ENCODE results near the gene SPAG7.
A peak's percentile ranks its signal among the peaks of the same experiment; 100 is the strongest.

Gene SPAG7

DNA sequence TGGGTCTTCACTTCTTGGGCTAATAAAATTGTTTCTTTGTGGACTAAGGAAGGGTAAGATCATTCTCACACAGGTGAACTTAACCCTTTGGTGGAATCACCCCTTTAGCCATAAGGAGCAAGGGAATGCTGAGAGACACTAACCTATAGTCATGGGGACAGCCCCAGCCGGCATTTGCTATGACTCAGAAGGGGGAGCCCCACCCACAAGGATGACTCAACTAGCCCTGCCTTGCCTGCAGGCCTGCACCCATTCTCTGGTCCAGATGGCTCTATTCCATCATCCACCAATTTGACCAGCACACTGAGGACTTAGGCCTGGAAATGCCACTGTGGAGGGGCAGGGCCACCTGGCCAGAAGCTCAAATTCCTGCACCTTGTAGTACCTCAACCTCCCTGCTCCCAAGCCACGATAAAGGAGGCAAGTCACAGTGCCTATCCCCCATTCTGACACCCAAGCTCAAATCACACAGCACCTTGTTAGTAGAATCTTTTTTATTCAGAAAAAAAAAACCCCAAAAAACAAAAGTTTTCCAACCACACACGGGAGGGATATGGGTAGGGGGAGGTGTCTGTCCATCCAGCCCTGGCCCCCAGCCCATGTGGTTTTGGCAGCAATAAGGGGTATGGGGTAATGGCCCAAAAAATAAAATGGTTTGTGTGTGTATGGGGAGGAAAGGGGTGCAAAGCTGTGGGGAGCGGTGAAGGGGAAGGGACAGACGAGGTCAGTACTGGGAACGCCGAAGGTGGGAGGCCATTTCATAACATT lies 22.3 kb downstream of the SPAG7 start:
- Mint-ChIP-seq H3K27ac (ENCODE audit: low read depth) (peak overlapping the region; percentile 77), H3K9me3 (no peaks in the 10 kb centered on the region), H3K36me3 (ENCODE audit: insufficient read depth) (peaks cover 66% of the 10 kb centered on the region), H3K27me3 (no peaks in the 10 kb centered on the region), H3K4me3 (peak overlapping the region; percentile 94), H3K4me1 (peaks cover 71% of the 10 kb centered on the region)
- DNase-seq (ENCODE audit: low spot score in 2 of 2) (peak in 1 of 2 donors; percentile 58), ATAC-seq (replicated peaks; ENCODE audit: extremely low read depth, poor library complexity, severe bottlenecking) (peak; percentile 10)

- H3K27me3 Mint-ChIP-seq: no peaks in the 10 kb centered on the region
- ATAC-seq (replicated peaks; ENCODE audit: extremely low read depth, poor library complexity, severe bottlenecking): no peak
- peak overlapping the region; percentile 94 for H3K4me3 Mint-ChIP-seq
- no peaks in the 10 kb centered on the region for H3K9me3 Mint-ChIP-seq
- H3K36me3 Mint-ChIP-seq (ENCODE audit: insufficient read depth): peaks cover 69% of the 10 kb centered on the region
- H3K27ac Mint-ChIP-seq (ENCODE audit: low read depth): peak overlapping the region; percentile 77
- peaks cover 68% of the 10 kb centered on the region for H3K4me1 Mint-ChIP-seq
- no peak for DNase-seq (ENCODE audit: low spot score in 2 of 2)
Observed at GRCh38 chr17:4944554-4945175, 23.0 kb downstream of the SPAG7 start.

GRCh38 chr17:4944163-4944553 lies 23.5 kb downstream of the SPAG7 start:
- Mint-ChIP-seq H3K9me3 (no peaks in the 10 kb centered on the region), H3K27me3 (no peaks in the 10 kb centered on the region), H3K27ac (ENCODE audit: low read depth) (peak overlapping the region; percentile 77), H3K4me3 (peak overlapping the region; percentile 94), H3K4me1 (peaks cover 72% of the 10 kb centered on the region), H3K36me3 (ENCODE audit: insufficient read depth) (peaks cover 70% of the 10 kb centered on the region)
- ATAC-seq (replicated peaks; ENCODE audit: extremely low read depth, poor library complexity, severe bottlenecking) (no peak), DNase-seq (ENCODE audit: low spot score in 2 of 2) (peak in 1 of 2 donors; percentile 32)

DNA sequence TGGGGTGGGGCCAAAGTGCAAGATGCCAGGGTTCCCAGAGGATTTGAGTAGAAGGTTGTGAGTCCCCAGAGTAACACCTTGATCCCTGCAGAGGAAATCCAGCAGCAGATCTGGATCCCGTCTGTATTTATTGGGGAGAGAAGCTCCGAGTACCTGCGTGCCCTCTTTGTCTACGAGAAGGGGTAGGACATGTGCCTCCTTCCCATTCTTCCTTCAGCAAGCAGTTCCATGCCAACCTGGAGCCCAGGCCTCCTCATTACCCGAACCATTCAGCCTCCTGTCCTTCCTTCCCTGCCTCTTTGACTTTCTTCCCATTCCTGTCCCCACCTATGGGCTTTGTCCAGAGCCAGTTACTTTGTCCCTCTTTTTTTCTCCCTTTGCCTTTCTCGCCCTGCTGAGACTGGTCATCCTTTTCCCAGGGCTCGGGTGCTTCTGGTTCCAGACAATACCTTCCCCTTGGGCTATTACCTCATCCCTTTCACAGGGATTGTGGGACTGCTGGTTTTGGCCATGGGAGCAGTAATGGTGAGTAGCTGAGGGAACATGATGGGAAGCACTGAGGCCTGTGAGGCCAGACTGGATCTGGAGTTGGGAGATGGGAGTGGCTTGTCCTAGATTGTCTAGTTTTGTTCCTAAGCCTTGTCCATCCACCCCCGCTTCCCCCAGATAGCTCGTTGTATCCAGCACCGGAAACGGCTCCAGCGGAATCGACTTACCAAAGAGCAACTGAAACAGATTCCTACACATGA lies 24.7 kb downstream of the SPAG7 start:
- DNase-seq (ENCODE audit: low spot score in 2 of 2): no peak
- Mint-ChIP-seq H3K4me1 (peaks cover 77% of the 10 kb centered on the region), H3K27ac (ENCODE audit: low read depth) (peak overlapping the region; percentile 87), H3K4me3 (peak overlapping the region; percentile 94), H3K27me3 (no peaks in the 10 kb centered on the region), H3K36me3 (ENCODE audit: insufficient read depth) (peaks cover 65% of the 10 kb centered on the region), H3K9me3 (no peaks in the 10 kb centered on the region)
- ATAC-seq (replicated peaks; ENCODE audit: extremely low read depth, poor library complexity, severe bottlenecking): no peak

- H3K36me3 Mint-ChIP-seq (ENCODE audit: insufficient read depth): peaks cover 51% of the 10 kb centered on the region
- ATAC-seq (replicated peaks; ENCODE audit: extremely low read depth, poor library complexity, severe bottlenecking) (no peak), DNase-seq (ENCODE audit: low spot score in 2 of 2) (no peak)
- no peaks in the 10 kb centered on the region for H3K27me3 Mint-ChIP-seq
- H3K4me1 Mint-ChIP-seq: peaks cover 77% of the 10 kb centered on the region
- H3K4me3 Mint-ChIP-seq: peak overlapping the region; percentile 94
- peak overlapping the region; percentile 87 for H3K27ac Mint-ChIP-seq (ENCODE audit: low read depth)
- no peaks in the 10 kb centered on the region for H3K9me3 Mint-ChIP-seq
Observed at GRCh38 chr17:4941319-4941610, 26.4 kb downstream of the SPAG7 start.

DNA sequence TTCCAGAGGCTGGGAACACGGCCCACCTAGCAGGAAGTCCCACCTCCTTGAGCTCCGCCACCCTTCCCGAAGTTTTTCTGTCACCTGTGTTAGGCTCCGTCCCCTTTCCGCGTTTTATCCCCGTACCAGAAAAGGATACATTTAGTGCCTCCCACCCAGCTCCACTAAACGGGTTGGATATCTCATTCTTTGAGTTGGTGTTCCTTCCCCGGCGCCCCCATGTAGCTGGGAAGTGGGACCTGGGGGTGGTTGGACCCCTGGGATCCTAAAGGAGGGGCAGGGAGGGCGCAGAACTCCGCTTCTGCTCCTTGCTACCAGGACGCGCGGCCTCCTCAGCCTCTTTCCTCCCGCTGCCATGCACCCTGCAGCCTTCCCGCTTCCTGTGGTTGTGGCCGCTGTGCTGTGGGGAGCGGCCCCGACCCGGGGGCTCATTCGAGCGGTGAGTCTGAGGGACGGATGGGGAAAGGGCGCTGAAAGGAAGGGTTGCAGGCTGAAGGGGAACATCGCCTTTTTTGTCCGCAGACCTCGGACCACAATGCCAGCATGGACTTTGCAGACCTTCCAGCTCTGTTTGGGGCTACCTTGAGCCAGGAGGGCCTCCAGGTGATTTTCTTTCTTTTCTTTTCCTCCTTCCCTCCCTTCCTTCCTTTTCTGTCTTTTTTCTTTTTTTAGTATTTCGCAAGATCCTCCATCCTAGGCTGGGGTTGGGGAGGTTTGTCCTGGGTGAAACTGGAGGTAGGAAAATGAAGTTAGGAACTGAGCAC lies 26.9 kb downstream of the SPAG7 start:
- H3K27me3 Mint-ChIP-seq: no peaks in the 10 kb centered on the region
- DNase-seq (ENCODE audit: low spot score in 2 of 2) (no peak), ATAC-seq (replicated peaks; ENCODE audit: extremely low read depth, poor library complexity, severe bottlenecking) (no peak)
- peak overlapping the region; percentile 87 for H3K27ac Mint-ChIP-seq (ENCODE audit: low read depth)
- H3K4me3 Mint-ChIP-seq: peak overlapping the region; percentile 94
- H3K4me1 Mint-ChIP-seq: peaks cover 79% of the 10 kb centered on the region
- H3K36me3 Mint-ChIP-seq (ENCODE audit: insufficient read depth): peaks cover 47% of the 10 kb centered on the region
- H3K9me3 Mint-ChIP-seq: no peaks in the 10 kb centered on the region

DNA sequence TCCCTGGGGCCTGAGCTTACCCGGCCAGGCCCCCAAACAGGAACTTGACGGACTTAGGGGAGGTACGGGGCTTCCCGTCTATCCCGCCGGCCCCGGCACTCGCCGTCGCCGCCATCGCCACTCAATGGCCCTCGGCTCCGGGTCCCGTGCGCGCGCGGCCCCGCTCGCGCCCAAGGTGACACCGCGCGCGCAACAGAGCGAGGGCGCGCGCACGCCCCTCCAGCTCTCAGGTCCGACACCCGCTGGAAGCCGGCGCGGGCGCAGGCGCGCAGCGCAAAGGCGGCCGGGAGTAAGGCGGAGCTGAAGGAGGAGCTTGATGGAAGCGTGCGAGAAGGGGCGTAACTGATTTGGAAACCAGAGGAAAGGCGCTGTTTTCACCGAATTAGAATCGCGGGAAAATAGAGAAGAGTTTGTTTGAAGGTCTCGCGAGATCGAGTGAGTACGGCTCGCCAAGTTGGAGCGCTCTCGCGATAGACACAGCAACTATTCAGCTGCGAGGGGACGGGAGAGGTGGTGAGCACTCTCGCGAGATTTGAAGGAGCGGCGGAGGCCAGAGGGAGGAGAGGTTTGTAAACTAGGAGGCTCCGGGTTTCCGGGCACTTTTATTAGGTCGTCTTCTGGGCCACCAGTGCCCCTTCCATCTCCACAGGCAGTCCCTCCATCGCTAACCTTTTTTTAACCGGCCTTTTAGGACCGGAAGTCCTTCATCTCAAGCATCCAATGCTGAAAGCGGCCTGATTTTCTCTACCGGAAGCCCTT lies 27.6 kb downstream of the SPAG7 start, which contains the start of the genes RNF167 and SLC25A11:
TSS of gene RNF167 (plus strand) at position 473 of the 759 bp plus-strand sequence. CDS start 642 bp downstream, outside the sequence.
TSS of gene SLC25A11 (minus strand) at position 251 of the 759 bp plus-strand sequence. CDS start at position 115, 136 bp downstream.
- H3K27me3 Mint-ChIP-seq: no peaks in the 10 kb centered on the region
- peak; percentile 86 for ATAC-seq (replicated peaks; ENCODE audit: extremely low read depth, poor library complexity, severe bottlenecking)
- DNase-seq (ENCODE audit: low spot score in 2 of 2): peak; percentile 93 to 99
- peak within 1 kb of the TSS; percentile 87 for H3K27ac Mint-ChIP-seq (ENCODE audit: low read depth)
- peak within 1 kb of the TSS; percentile 94 for H3K4me3 Mint-ChIP-seq
- peaks cover 40% of the 10 kb centered on the region for H3K36me3 Mint-ChIP-seq (ENCODE audit: insufficient read depth)
- peaks cover 72% of the 10 kb centered on the region for H3K4me1 Mint-ChIP-seq
- H3K9me3 Mint-ChIP-seq: no peaks in the 10 kb centered on the region

- Mint-ChIP-seq H3K9me3 (no peaks in the 10 kb centered on the region), H3K4me1 (peaks cover 70% of the 10 kb centered on the region), H3K27ac (ENCODE audit: low read depth) (peak overlapping the region; percentile 87), H3K36me3 (ENCODE audit: insufficient read depth) (peaks cover 36% of the 10 kb centered on the region), H3K27me3 (no peaks in the 10 kb centered on the region), H3K4me3 (peak overlapping the region; percentile 94)
- ATAC-seq (replicated peaks; ENCODE audit: extremely low read depth, poor library complexity, severe bottlenecking) (peak; percentile 1), DNase-seq (ENCODE audit: low spot score in 2 of 2) (peak in 1 of 2 donors; percentile 29)
Observed at GRCh38 chr17:4939546-4939795, 28.1 kb downstream of the SPAG7 start.

DNA sequence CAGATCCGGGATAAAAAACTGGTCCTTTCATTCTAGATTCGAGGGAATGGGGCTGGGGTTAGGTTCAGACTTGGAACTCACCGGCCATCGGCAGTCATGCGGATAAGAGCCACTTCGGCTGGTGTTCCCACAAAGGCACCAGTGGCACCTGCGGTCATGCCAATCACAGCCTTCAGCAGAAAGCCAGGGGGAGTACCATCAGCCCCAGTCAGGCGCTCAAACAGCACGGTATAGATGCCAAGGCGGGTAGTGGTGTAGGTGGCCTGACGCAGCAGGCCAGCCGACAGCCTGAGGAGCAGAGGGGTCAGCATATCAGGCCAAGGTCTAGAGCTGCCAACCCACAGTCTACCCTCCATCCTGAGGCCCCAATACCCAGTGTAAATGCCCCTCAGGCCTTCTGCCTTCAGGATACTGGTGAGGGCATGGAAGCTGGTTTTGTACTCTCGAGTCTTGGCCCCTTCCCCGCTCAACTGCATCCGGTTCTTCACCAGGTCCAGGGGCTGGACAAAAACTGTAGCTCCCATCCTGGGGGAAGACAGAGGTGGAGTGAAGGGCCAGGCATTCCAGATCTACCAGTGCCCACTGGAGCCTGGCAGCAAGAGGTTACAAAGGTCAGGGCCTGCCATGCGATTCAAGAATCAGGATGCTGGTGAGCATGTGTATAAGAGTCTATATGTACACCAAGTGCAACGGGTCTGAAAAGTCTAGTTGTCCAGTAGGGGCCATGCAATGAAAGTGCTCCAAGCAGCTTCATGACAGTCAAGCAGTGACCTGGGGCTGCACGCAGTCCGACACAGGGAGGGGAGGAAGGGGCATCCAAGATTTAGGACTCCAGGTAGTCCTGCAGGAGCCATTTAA lies 28.7 kb downstream of the SPAG7 start:
- Mint-ChIP-seq H3K27ac (ENCODE audit: low read depth) (peak overlapping the region; percentile 50), H3K9me3 (no peaks in the 10 kb centered on the region), H3K36me3 (ENCODE audit: insufficient read depth) (peaks cover 36% of the 10 kb centered on the region), H3K27me3 (no peaks in the 10 kb centered on the region), H3K4me1 (peaks cover 70% of the 10 kb centered on the region), H3K4me3 (peak overlapping the region; percentile 94)
- ATAC-seq (replicated peaks; ENCODE audit: extremely low read depth, poor library complexity, severe bottlenecking) (no peak), DNase-seq (ENCODE audit: low spot score in 2 of 2) (no peak)

DNA sequence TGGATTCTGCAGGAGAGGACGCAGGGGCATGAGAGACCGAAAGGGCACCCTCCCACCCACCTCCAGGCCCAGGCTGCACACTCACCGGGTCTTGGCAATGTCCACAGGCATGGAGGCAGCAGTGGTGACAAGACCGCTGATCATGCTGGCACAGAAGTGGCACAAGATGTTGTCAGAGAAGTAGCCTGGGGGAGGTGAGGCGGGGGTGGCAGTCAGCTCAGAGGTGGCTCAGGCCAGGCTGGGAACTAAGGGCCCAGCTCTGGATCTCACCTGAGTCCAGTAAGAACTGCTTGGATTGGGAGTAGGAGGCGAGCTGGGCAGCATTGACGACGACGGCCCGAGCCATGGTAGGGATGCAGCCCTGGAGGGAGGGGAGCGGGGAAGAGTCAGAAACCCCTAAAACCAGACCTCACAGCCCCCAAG lies 29.5 kb downstream of the SPAG7 start:
- H3K4me1 Mint-ChIP-seq: peaks cover 70% of the 10 kb centered on the region
- no peaks in the 10 kb centered on the region for H3K27me3 Mint-ChIP-seq
- ATAC-seq (replicated peaks; ENCODE audit: extremely low read depth, poor library complexity, severe bottlenecking) (no peak), DNase-seq (ENCODE audit: low spot score in 2 of 2) (no peak)
- peak overlapping the region; percentile 50 for H3K27ac Mint-ChIP-seq (ENCODE audit: low read depth)
- no peaks in the 10 kb centered on the region for H3K9me3 Mint-ChIP-seq
- peak overlapping the region; percentile 94 for H3K4me3 Mint-ChIP-seq
- peaks cover 32% of the 10 kb centered on the region for H3K36me3 Mint-ChIP-seq (ENCODE audit: insufficient read depth)

DNA sequence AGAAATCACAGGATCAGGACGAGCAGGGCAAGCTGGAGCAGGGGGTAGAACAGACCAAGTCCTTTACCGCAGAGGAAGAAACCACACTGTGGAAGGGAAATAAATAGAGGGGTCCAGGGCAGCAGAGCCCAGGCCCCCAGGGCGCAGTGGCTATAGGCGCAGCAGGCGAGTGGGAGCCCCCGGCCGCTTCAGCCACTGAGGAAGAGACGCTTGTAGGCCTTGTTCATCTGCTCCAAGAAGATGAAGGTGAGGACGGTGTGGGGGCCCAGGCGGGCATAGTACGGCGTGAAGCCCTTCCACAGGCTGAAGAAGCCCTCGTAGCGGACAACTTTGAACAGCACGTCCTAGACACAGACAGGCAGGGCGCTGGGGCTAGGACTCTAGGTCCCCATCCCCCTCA lies 30.1 kb downstream of the SPAG7 start:
- Mint-ChIP-seq H3K27ac (ENCODE audit: low read depth) (no peak overlapping the region), H3K27me3 (no peaks in the 10 kb centered on the region), H3K4me3 (no peak overlapping the region), H3K9me3 (no peaks in the 10 kb centered on the region), H3K4me1 (peaks cover 65% of the 10 kb centered on the region), H3K36me3 (ENCODE audit: insufficient read depth) (peaks cover 31% of the 10 kb centered on the region)
- no peak for DNase-seq (ENCODE audit: low spot score in 2 of 2)
- ATAC-seq (replicated peaks; ENCODE audit: extremely low read depth, poor library complexity, severe bottlenecking): no peak

All from central memory CD8-positive, alpha-beta T cell (primary cell).